ENCODE results near the gene SMAD7.

GRCh38 chr18:48893061-48893607 lies 57.6 kb downstream of the SMAD7 start:
- TF ChIP-seq, protein P1, sequence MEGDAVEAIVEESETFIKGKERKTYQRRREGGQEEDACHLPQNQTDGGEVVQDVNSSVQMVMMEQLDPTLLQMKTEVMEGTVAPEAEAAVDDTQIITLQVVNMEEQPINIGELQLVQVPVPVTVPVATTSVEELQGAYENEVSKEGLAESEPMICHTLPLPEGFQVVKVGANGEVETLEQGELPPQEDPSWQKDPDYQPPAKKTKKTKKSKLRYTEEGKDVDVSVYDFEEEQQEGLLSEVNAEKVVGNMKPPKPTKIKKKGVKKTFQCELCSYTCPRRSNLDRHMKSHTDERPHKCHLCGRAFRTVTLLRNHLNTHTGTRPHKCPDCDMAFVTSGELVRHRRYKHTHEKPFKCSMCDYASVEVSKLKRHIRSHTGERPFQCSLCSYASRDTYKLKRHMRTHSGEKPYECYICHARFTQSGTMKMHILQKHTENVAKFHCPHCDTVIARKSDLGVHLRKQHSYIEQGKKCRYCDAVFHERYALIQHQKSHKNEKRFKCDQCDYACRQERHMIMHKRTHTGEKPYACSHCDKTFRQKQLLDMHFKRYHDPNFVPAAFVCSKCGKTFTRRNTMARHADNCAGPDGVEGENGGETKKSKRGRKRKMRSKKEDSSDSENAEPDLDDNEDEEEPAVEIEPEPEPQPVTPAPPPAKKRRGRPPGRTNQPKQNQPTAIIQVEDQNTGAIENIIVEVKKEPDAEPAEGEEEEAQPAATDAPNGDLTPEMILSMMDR (conservative IDR thresholded peaks at IDR 0.05; ENCODE audit: low read length): no peak
- no peak for TF ChIP-seq EZH2phosphoT487 (IDR thresholded peaks at IDR 0.05; ENCODE audit: borderline replicate concordance, low read depth, low read length)

Measured in OCI-LY7 (cell line).